Lung (tissue), 16 donors: Measurements from ENCODE around the gene CLEC2B. TPM values are rescaled to one million over a fixed set of nuclear protein-coding genes. Genes with fewer than 3 reads are reported as not detected.

Experiments
- ATAC-seq: fragments of 200-7000 bp; cut with Tn5 transposase; one replicate; pipeline ENCODE4 v1.9.1; 2020; ENCODE audit warnings: moderate number of reproducible peaks; ENCODE audit not compliant: insufficient read depth, low FRiP score
- DNase-seq, 3 donors: peaks; one replicate each; pipeline ENCODE4 v3.0.0-alpha.2; 2013 to 2017
- H3K27ac ChIP-seq, 2 donors: one replicate each; pipeline ENCODE4 v1.5.1; 2013; ENCODE audit warnings: mild to moderate bottlenecking in 2 of 2, moderate library complexity in 2 of 2, control low read depth in 1 of 2, inconsistent platforms in 1 of 2, low read depth in 1 of 2, low read length in 1 of 2
- H3K27me3 ChIP-seq, 3 donors: one replicate each; pipeline ENCODE4 v1.5.1; 2013; ENCODE audit warnings: low read length in 2 of 3; ENCODE audit not compliant: control insufficient read depth in 3 of 3, insufficient read depth in 3 of 3
- H3K36me3 ChIP-seq, 4 donors: one replicate each; pipeline ENCODE4 v1.5.1; 2013; ENCODE audit warnings: low read length in 4 of 4, mild to moderate bottlenecking in 1 of 4, moderate library complexity in 1 of 4; ENCODE audit not compliant: control insufficient read depth in 4 of 4, insufficient read depth in 4 of 4
- H3K4me1 ChIP-seq, 5 donors: one replicate each; pipeline ENCODE4 v1.5.1; 2013; ENCODE audit warnings: low read length in 5 of 5, mild to moderate bottlenecking in 2 of 5, moderate library complexity in 1 of 5; ENCODE audit not compliant: control insufficient read depth in 5 of 5, insufficient read depth in 5 of 5
- H3K4me3 ChIP-seq: one replicate; pipeline ENCODE4 v1.5.1; 2013; ENCODE audit warnings: mild to moderate bottlenecking, control low read depth, moderate library complexity
- H3K9ac ChIP-seq, 2 donors: one replicate each; pipeline ENCODE4 v1.5.1; 2013; ENCODE audit warnings: low read length in 2 of 2, control low read depth in 1 of 2; ENCODE audit not compliant: insufficient read depth in 1 of 2
- H3K9me3 ChIP-seq, 4 donors: one replicate each; pipeline ENCODE4 v1.5.1; 2013; ENCODE audit warnings: low read length in 3 of 4, mild to moderate bottlenecking in 1 of 4, moderate library complexity in 1 of 4; ENCODE audit not compliant: control insufficient read depth in 4 of 4, insufficient read depth in 3 of 4
- WGBS, 2 donors: extraction: QIAGEN DNeasy Blood & Tissue Kit; methylation state at CpG; one replicate each; pipeline ENCODE4 v1.1.7; 2013; 5-methylcytosine and 5-hydroxymethylcytosine counted together
- long read RNA-seq, 5 donors: transcript quantifications; one replicate each; lab custom pipeline, GENCODE V29; 2026
- polyA plus RNA-seq, 2 donors: library from polyadenylated mRNA; stranded (reverse); fragments of 200-250 nt; gene quantifications; one replicate each; pipeline ENCODE4 v1.2.1, GENCODE V29; 2013
- total RNA-seq, 2 donors: library from RNA; depleted of rRNA in 1 of 2; stranded (reverse); fragments of >200 nt in 1 of 2; gene quantifications; one replicate each; pipeline ENCODE4 v1.2.1, GENCODE V29; 2014 to 2021
- TF ChIP-seq, protein P1 (sequence below): IDR thresholded peaks from 2 replicates; pipeline ENCODE4 v1.5.1; 2012; ENCODE audit warnings: mild to moderate bottlenecking; ENCODE audit errors: control extremely low read depth, extremely low read depth
- donor health status: control.
- donor health status: control.
- donor health status: Bipolar disorder and iron deficiency.
- donor health status: healthy.
- donor health status: DM: yes; HTN: yes; CAD: no.

Gene CLEC2B
- total RNA-seq (10 to 100 TPM; 14.1 to 70.1 TPM), polyA plus RNA-seq (10 to 100 TPM; 17.0 to 19.0 TPM)
- long read RNA-seq, donor 1, transcript CLEC2B-201 (5 exons, 1,700 nt), result major isoform, 14 of 18 reads
- long read RNA-seq, donor 1, partial matches to known transcripts, result 0 of 18 reads
- long read RNA-seq, donor 1, other reads (novel, unspliced or antisense), result 0 of 18 reads
- long read RNA-seq, donor 2, transcript CLEC2B-201 (5 exons, 1,700 nt), result major isoform, 9 of 14 reads
- long read RNA-seq, donor 2, partial matches to known transcripts, result 5 of 14 reads
- long read RNA-seq, donor 2, other reads (novel, unspliced or antisense), result 0 of 14 reads
- long read RNA-seq, donor 3, transcript CLEC2B-201 (5 exons, 1,700 nt), result major isoform, 20 of 23 reads
- long read RNA-seq, donor 3, partial matches to known transcripts, result 0 of 23 reads
- long read RNA-seq, donor 3, other reads (novel, unspliced or antisense), result 0 of 23 reads
- long read RNA-seq, donor 4, transcript CLEC2B-201 (5 exons, 1,700 nt), result major isoform, 8 of 9 reads
- long read RNA-seq, donor 4, partial matches to known transcripts, result 0 of 9 reads
- long read RNA-seq, donor 4, other reads (novel, unspliced or antisense), result 0 of 9 reads
- long read RNA-seq, donor 5, transcript CLEC2B-201 (5 exons, 1,700 nt), result major isoform, 27 of 30 reads
- long read RNA-seq, donor 5, partial matches to known transcripts, result 0 of 30 reads
- long read RNA-seq, donor 5, other reads (novel, unspliced or antisense), result 0 of 30 reads

DNA sequence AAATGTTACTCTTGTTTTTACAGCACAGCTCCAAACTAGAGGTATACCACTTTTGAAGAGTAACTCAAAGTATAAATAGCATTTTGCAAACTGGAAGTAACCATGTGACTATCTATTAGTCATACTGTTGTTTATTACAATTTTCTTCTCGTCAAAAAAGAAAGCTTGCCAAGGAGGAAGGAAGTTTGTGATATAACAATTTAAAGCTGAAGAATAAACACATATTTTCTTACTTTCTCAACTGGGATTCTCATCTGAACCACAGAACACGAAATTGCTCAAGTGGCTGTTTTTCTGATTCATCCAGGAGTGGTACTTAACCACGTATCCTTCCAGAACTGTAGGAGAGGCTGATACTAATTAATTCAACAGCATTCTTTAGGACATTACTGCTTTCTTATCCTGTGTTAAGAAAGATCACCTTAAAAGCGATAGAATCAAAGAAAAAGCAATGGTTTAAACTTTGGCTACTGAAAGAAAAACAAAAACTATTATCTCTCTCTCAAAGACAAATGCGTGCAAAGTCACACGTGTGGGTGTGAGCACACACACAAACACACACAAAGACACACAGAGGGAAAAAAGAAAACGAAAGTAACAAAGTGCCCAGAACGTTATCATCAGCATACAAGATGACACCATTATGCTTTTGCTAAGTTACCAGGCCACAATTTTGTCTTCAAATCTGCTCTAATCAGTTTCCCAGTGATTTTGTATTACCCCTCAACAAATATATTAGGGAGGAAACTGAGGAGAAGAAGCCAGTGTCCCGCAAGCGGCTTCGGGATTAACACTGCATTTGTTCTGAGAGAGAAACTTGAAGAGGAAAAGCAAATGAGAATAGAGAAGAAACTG lies at the start of gene CLEC2B:
Gene CLEC2B, minus strand, starts transcription at position 48 of the 855 bp plus-strand sequence.
- H3K9me3 ChIP-seq, result no peaks in the 10 kb centered on the region
- H3K4me1 ChIP-seq, result no peaks in the 10 kb centered on the region
- no peak within 1 kb of the TSS for H3K4me3 ChIP-seq
- peak within 1 kb of the TSS; percentile 83 to 84 for H3K27ac ChIP-seq
- ATAC-seq (peak; percentile 81), DNase-seq (peak; percentile 34 to 82 (median 82))
- H3K27me3 ChIP-seq, result no peaks in the 10 kb centered on the region
- WGBS, 2 donors, result 1 to 4% methylated on average over 11 of the region's 11 CpGs
- H3K36me3 ChIP-seq, result no peaks in the 10 kb centered on the region
- H3K9ac ChIP-seq, result peak within 1 kb of the TSS; percentile 65 to 95
- TF ChIP-seq, protein P1, sequence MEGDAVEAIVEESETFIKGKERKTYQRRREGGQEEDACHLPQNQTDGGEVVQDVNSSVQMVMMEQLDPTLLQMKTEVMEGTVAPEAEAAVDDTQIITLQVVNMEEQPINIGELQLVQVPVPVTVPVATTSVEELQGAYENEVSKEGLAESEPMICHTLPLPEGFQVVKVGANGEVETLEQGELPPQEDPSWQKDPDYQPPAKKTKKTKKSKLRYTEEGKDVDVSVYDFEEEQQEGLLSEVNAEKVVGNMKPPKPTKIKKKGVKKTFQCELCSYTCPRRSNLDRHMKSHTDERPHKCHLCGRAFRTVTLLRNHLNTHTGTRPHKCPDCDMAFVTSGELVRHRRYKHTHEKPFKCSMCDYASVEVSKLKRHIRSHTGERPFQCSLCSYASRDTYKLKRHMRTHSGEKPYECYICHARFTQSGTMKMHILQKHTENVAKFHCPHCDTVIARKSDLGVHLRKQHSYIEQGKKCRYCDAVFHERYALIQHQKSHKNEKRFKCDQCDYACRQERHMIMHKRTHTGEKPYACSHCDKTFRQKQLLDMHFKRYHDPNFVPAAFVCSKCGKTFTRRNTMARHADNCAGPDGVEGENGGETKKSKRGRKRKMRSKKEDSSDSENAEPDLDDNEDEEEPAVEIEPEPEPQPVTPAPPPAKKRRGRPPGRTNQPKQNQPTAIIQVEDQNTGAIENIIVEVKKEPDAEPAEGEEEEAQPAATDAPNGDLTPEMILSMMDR, result no peak

- ATAC-seq (no peak), DNase-seq (no peak)
- H3K27ac ChIP-seq, result no peak overlapping the region
- H3K27me3 ChIP-seq, result no peaks in the 10 kb centered on the region
- no peak overlapping the region for H3K4me3 ChIP-seq
- no peaks in the 10 kb centered on the region for H3K4me1 ChIP-seq
- H3K9me3 ChIP-seq, result peaks cover 0 to 16% (median 10%) of the 10 kb centered on the region in 4 donors
- no peaks in the 10 kb centered on the region for H3K36me3 ChIP-seq
- TF ChIP-seq, protein P1, result no peak
- H3K9ac ChIP-seq, result no peak overlapping the region
These were observed 42.6 kb upstream of the CLEC2B start for GRCh38 chr12:9911708-9912107.

- 89 to 93% methylated on average over 7 of the region's 7 CpGs for WGBS, 2 donors
These were observed 41.7 kb upstream of the CLEC2B start for GRCh38 chr12:9910716-9911421.

More at GRCh38 chr12:9910716-9911421, 41.7 kb upstream of the CLEC2B start:
- ATAC-seq (no peak), DNase-seq (no peak)
- Histone ChIP-seq H3K36me3 (no peaks in the 10 kb centered on the region), H3K27ac (no peak overlapping the region), H3K9me3 (peaks cover 0 to 16% (median 10%) of the 10 kb centered on the region in 4 donors), H3K4me3 (no peak overlapping the region), H3K4me1 (no peaks in the 10 kb centered on the region), H3K27me3 (no peaks in the 10 kb centered on the region), H3K9ac (no peak overlapping the region)
- TF ChIP-seq, protein P1, result no peak
